Measurements from ENCODE around the gene SCRT2. TPM values are rescaled to one million over a fixed set of nuclear protein-coding genes. Genes with fewer than 3 reads are reported as not detected.

SCRT2 gene
- total and polyA plus RNA-seq, 2 donors (not counting 3 experiments of a cell fraction or from before 2014, with no cell fraction given), result not detected

- H3K9me1 ChIP-seq (replicated peaks; ENCODE audit: control insufficient read depth, extremely low read depth, insufficient read depth, low read length), result no peaks in the 10 kb centered on the region
- TF ChIP-seq FOS (IDR thresholded peaks at IDR 0.05; ENCODE audit: borderline replicate concordance, insufficient read depth, low read length) (no peak), EZH2 (IDR thresholded peaks at IDR 0.05; ENCODE audit: borderline replicate concordance, low read depth, low read length, severe bottlenecking) (no peak), GATA2 (IDR thresholded peaks at IDR 0.05; ENCODE audit: insufficient read depth, insufficient read length, low read depth, low read length) (no peak), POLR2AphosphoS5 (IDR thresholded peaks at IDR 0.05; ENCODE audit: insufficient read depth, low read depth, low read length) (no peak), CTCF (IDR thresholded peaks at IDR 0.05; ENCODE audit: extremely low read depth in 1 of 2, insufficient read depth in 1 of 2, low read depth in 1 of 2, low read length in 2 of 2) (no peak), MAX (IDR thresholded peaks at IDR 0.05; ENCODE audit: insufficient read depth, insufficient read length) (no peak), POLR2A (IDR thresholded peaks at IDR 0.05; ENCODE audit: low read depth, low read length) (no peak), MYC (IDR thresholded peaks at IDR 0.05; ENCODE audit: low read depth, low read length) (no peak)
- dilution Hi-C loops (cut with MboI; ENCODE audit: extremely low pct_ligation_motif_present, low sequenced_read_pairs), result no loop called here
- no peaks in the 10 kb centered on the region for H3K9me3 ChIP-seq (replicated peaks; ENCODE audit: control insufficient read depth, insufficient read depth, low read length)
- ChIA-PET POLR2A (no interaction called here), CTCF (no interaction called here)
- FAIRE-seq (no peak), DNase-seq (ENCODE audit: low read depth, low spot score) (no peak)
- H3K4me3 ChIP-seq (replicated peaks in 1 of 3; ENCODE audit: insufficient read depth in 1 of 3, low read depth in 1 of 3, low read length in 3 of 3), result no peak overlapping the region
- BruUV-seq (replicated peaks), result no TSS peak
- no peak overlapping the region for H2AFZ ChIP-seq (ENCODE audit: low read depth, low read length)
- no peak overlapping the region for H3K27ac ChIP-seq (ENCODE audit: insufficient read depth, low read depth, low read length)
- intact Hi-C loops (cut with micrococcal nuclease), result no loop called here
- peaks cover 2 to 10% of the 10 kb centered on the region in 2 experiments for H3K27me3 ChIP-seq (ENCODE audit: control insufficient read depth in 2 of 2, insufficient read depth in 2 of 2, low read length in 2 of 2)
- no peaks in the 10 kb centered on the region for H3K79me2 ChIP-seq (ENCODE audit: control insufficient read depth, insufficient read depth, low read length)
- H3K36me3 ChIP-seq (ENCODE audit: control insufficient read depth in 2 of 2, extremely low read depth in 1 of 2, insufficient read depth in 2 of 2, low read length in 2 of 2), result no peaks in the 10 kb centered on the region
- no peaks in the 10 kb centered on the region for H4K20me1 ChIP-seq (replicated peaks; ENCODE audit: control insufficient read depth, extremely low read depth, insufficient read depth, low read length)
- no peak overlapping the region for H3K9ac ChIP-seq (replicated peaks; ENCODE audit: extremely low read depth, insufficient read depth, low read length)
- no peaks in the 10 kb centered on the region for H3K4me1 ChIP-seq (ENCODE audit: control insufficient read depth, extremely low read depth, insufficient read depth, low read length)
- H3K4me2 ChIP-seq (ENCODE audit: insufficient read depth, low read length), result no peak overlapping the region
These were observed 14.3 kb upstream of the SCRT2 start for GRCh38 chr20:689947-690346.

Data from endothelial cell of umbilical vein (primary cell).